Stimulated activated CD8-positive, alpha-beta memory T cell treated with anti-CD3 and anti-CD28 coated beads, Interleukin-15, amount 100 ng/mL, for 24 hours (primary cell): Measurements from ENCODE around the gene GOLGA6C.
"Not testable (repeated sequence)": the region's sequence is repeated elsewhere in the genome, so short reads cannot be mapped to it uniquely, and the experiment has no call there.

ENCODE experiments used
- DNase-seq: peaks from one replicate; pipeline ENCODE4 v3.0.0-alpha.2; 2020; ENCODE audit warnings: low read depth

GOLGA6C gene

DNA sequence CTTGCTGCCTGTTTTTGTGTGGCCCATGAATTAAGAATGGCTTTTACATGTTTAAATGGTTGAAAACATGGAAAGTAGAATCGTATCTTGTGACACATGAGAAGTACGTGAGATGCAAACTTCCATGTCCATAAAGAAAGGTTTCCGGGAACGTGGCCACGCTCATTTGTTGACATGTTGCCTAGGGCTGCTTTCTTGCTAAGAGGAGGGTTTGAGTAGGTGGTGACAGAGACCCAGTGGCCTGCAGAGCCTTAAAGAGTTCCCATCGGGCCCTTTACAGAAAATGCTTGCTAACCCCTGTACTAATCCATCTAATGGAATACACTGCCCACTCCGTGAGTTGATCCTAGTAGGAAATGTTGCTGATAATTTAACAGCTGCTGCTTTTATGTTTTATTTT lies 31.0 kb upstream of the GOLGA6C start:
- DNase-seq: not testable (repeated sequence)

DNA sequence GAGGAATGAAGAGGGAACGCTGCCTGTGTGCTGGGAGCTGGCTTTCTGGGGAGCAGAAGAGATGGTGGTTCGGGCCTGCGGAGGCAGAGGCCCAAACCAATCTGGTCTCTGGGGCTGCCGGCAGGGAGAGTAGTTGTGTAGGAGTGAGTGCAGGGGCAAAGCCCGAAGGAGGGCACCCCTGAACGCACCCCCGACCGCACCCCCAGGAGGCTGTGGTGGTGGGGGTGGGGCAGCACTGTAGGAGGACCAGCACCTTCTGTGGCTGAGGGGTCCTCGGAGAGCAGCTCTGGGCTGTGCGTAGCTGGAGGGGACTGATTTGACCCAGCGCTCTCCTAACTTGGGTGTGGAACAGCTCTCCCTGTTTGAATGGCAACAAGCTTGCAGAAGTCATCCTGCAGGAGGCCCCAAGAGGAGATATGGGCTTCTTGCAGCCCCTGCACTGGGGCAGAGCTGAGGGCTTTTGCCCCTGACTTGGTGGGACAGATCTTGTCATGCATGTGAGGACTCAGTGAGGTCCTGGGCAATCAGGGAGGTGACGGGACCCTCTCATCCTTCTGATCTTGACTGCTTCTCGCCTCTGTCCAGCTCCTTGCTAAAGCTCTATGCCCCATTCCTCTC lies 30.4 kb upstream of the GOLGA6C start:
- no peak for DNase-seq

DNA sequence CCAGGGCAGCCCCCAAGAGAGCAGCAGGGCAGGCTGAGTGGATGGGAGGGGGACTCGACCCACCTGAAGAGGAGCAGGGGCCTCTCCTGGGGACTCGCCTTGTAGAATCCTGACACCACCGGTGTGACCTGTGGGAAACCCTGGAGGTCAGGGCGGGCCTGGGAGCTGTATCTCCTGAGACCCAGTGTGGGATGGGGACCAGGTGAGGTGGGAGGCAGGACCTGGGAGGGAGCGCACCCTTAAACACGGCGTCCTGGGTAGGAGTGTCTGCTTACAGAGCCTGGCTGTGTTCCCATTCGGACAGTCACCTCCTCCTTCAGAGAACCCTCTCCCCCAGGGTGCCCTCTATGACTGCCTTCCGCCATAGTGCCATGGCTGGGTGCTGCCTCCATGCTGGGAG lies 29.3 kb upstream of the GOLGA6C start:
- DNase-seq: no peak

DNA sequence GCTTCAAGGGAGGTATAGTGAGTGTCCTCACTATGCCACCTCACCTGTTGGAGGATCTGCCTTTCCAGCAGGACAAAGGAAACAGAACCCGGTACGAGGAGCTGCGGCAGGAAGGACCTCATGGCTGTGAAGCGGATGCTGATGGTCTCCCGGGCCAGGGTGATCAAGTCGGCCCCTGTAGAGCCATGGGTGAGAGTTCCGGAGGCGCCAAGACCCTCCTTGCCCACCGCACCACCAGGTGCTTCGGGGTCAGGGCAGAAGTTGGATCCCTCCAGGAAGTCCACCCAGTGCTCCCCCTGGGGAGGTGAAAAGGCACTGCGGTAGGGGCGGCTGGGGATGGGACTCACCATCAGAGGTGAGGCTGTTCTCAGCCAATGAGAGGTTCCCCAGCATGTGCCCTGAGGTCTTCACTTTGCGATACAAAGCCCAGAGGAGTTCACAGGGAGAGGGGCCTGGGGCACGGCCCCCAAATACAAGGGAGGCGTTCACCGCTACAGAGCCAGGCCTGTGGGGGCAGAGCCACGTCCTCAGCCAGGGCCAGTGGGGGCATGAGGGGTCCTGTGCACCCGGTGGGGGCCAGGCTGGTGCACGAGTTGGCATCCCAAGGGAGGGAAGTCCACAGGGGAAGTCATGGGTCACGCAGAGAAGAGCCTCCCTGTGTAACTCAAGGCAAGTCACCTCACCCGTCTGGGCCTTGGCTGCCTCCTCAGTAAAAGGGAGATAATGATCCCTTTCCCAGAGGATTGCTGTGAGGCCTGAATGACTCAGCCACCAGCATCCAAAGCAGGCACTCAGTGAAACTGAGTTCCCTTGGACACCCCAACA lies 28.7 kb upstream of the GOLGA6C start:
- DNase-seq: no peak

DNA sequence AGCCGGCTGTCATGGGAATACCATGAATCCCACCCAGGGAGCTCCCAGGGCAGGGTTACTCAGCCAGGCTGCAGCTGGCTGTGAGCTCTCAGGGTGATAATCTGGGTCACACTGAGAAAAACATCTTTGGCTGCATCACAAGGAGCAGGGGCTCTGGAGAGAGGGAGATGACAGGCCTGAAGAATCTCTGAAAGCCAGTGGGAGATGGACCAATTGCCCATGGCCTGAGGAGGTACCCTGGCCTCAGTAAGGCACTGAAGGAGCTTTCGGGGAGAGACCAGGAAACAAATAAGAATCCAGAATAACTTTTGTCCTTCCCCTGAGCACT lies 28.2 kb upstream of the GOLGA6C start:
- no peak for DNase-seq

DNA sequence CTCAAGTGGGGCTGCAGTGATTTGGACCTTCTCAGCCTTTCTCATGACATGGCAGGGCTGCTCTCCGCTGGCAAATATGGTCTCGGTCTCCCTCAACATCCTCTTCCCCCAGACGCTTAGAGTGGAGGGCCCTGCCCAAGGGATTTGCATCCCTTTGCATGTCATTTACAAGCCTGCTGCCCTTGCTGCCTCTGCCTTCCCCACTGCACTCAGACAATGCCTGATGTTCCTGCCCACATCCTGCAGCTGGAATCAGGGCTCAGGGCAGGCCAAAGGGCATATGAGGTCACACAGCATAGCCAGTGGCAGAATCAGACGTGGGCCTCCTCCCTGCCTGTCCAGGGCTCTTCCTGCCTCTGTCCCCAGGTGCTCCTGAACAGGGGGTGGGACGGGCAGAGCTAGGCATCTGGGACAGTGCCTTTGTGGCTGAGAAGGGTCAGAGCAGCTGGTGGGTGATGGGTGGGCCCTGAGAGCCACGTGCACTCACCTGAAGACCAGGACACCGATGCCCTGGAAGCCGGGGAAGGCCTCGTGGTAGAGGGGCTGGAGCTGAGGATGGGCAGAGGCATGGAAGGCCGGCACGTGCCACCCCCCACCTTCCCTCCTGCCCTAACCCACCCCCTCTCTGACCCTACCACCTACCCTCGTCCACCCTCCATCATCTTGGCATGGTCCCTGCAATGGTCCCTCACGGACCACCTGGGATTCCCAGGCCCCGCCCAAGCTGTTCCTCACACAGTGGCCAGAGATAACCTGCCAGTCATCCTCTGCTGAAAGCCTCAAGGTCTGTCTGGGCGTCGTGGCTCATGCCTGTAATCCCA lies 27.4 kb upstream of the GOLGA6C start:
- no peak for DNase-seq

DNA sequence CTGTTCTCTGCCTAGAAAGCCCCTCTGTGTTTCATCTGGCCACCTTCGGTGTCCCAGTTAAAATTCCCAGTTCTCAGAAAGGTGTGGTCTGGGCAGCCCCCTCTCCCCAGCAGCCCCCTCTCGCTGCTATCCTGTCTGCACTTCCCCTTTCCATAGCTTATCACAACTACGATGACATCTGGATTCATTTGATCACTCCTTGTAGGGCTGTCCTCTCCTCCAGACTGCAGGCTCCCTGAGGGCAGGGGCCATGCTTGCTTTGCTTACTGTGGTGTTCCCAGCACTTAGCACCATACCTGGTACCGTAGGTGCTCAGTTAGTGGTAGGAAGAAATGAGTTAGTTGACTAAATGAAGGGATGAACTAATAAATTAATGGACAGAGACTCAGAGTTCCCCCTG lies 26.3 kb upstream of the GOLGA6C start:
- no peak for DNase-seq

DNA sequence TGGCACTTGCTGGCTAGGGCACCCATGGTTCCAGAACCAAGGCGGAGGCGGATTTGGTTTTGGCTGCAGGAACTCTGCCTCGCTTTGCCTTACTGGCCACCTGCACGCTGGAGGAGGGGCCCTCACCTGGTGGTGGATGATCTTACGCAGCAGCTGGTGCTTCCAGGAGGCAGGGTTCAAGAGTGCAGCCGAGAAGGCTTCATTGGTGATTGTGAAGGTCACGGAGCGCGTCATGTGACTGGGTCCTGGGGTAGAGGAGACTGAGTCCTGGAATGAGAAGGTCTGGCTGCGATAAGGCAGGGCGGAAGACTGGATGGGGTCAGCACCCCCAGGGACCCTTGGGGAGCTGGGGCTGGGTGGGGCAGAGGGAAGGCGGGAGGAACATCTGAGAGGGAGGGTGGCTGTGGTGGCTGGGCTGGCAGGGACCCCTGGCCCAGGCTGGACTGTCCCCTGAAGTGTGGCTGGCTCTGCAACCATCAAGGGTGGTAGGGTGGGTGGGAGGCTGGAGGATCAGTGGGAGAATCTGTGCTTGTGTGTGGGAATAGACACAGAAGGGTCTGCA lies 25.8 kb upstream of the GOLGA6C start:
- DNase-seq: no peak

DNA sequence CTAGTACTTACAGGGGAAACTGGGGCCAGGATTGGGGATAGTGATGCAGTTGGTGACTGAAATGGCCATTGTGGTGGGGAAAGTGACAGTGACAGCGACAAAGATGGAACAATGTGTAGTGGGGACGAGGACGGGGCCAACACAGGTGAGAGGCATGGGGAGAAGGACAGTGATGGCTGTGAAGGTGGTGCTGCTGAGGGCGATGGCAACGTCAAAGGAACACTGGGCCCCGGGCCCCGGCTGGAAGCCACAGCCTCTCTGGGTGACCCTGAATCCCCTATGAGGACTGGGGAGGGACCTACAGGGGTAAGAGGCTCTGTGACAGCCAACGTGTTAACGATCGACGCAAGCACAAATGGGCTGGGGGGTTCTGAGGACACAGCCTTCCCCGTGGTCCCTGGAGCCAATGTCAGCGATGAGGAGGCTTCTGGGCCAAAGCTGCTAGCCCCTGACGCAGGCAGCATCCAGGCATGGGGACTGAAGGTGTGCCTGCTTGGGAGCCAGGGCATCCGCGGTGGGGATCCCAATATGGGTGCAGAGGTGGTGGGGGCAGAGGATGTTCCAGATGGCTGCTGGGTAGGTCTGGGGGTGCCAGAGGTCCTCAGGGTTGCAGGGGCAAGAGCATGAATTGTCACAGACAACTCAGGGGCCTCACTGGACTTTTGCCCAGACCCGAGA lies 25.2 kb upstream of the GOLGA6C start:
- no peak for DNase-seq

DNA sequence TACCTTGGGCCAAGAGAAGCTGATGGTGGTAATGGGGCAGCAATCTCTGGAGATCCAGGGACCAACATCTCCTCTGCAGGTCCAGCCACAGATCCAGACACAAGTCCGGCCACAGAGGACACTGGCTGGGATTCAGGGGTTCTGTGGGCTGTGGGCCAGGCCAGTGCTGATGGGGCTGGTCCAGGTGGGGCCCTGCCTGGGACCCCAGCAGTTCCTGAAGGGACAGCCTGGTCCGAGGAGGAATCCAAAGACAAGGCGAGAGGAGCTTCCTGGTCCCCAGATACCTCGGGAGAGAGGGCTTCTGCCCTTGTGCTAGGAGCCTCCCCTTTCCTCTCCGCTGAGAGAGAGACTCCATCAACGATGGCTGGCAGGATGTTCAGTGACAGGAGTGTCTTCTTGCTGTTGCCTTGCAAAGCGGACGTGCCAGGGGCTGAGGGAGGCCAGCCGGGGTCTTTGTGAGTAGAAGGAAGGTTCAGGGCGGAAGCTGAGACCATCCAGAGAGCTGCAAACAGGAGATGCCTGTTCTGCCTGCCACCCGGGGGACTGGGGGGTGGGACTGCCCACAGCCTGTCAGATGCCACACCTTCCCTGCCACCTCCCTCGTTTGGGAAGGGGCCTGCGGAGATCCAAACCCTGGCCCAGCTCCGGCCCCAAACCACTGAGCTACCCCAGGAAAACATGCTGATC lies 24.5 kb upstream of the GOLGA6C start:
- DNase-seq: no peak

DNA sequence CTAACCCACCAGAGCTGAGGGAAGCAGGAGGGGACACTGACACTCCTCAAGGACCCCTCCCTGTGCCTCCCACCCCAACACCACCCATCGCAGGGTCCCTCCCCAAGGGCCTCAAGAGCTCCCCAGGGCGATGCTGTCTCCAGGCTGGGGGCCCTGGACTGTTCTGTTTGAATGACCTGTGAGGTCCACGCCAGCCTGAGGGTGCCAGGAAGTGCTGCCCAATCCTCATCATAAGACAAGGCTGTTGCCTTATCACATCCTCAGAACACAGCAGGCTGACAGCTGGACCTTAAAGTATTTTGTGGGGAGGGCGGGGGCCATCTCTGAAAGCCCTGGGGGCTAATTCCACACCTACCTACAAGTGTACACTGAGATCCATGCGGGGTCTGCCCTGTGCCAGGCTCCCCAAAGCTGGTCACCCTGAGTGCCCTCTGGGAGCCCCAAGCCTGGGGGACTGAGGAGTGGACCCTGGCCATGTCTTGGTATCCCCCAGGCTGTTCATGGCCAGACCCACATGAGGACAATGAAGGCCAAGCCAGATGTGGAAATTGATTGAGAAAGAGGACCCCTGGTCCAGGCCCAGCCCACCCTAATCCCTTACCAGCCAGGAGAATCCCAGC lies 23.8 kb upstream of the GOLGA6C start:
- DNase-seq: no peak

DNA sequence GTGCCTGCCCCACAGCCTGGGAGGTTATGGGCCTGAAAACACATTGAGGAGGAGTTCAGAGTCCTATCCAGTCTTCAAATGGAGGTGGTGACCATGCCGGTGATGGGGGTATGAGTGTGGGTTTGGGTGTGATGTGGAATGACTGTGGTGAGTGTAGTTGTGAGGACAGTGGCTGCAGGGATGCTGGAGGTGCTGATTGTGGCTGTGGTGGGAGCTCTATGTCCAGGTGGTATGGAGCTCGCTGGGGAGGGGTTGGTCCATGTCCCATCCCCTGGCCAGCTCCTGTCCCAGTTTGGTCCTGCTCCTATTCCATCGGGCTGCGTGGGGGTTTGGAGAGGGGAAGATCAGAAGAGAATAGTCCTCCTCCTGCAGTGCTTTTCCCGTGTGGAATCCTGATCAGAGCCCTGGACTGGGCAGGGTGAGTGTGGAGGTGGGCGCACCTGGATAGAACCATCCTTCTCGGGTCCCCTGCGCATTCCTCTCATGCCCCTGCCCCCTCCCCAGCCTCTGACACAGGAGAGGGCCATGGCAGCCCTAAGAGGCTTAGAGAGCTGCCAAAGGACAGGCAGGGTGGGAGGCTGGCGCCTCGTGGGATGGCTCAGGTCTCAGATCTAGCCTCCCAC lies 23.0 kb upstream of the GOLGA6C start:
- no peak for DNase-seq

DNA sequence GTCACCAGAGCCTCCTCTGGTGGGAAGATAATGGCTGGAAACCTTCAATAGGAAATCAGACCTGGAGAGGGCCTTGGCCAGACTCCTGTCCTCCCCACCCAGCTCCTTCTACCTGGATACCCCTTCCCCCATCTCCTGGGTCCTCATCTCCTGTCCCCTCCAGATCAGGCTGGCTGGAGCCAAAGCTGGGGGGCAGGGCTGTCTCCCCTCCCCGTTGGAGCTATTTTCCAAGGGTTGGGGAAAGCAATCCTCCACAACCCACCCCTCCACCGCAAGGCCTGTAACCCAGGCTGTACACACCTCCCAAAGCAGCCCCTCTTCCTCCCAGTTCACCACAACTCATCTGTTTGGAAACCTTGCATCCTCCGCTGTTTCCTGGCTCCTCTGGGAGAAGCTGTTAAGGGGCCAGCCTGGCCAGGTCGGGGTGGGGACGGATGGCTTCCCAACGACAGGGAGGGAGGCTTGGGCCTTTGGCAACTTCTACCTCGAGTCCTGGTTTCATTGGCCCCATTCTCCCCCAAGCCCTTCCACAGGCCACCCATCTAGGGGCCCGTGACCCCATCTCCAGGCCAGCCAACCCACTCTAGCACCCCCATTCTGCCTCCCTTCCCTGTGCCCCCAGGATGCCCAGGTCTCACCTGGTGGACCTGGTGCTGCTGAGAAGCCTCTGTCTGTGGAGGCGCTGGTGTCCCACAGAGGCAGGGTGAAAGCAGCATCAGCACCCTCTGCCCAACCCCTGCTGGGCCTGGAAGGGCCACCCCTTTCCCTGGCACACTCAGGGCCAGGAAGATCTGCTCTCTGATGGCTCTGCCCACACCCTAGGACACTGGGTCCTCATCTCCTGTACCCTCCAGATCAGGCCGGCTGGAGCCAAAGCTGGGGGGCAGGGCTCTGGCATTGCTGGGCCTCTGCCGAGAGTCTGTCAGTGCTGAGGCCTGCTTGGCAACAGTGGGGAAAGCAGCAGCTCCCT lies 22.1 kb upstream of the GOLGA6C start:
- DNase-seq: no peak

DNA sequence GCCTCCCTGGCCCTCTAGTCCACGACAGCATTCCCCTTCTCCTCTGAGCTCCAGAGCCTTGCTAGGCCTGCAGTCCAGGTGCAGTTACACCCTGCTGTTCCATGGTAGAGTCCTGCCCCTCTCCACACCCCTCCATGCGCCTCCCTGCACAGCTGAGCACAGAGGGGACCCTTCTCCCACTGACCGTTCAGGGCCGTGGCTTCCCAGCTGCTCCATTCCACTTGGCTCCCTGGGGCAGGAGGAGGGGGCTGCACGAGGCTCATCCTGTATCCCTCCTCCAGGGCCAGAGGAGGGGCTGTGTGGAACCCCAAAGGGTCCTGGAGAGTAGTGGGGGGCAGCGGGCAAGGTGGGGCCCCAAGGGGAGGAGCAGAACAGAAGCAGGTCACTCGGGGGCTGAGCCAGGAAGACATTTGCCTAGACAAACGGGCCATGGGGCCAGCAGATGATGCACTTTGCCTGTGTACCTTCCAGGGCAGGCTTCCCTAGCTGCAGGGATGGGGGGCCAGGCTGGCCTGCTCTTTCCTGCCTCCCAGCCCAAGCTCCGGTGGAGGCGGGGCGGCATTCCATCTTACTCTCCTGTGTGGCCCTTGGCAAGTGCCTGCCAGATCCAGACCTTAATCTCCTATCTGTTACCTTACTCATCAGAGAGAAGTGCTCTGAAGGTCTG lies 20.7 kb upstream of the GOLGA6C start:
- DNase-seq: no peak

DNA sequence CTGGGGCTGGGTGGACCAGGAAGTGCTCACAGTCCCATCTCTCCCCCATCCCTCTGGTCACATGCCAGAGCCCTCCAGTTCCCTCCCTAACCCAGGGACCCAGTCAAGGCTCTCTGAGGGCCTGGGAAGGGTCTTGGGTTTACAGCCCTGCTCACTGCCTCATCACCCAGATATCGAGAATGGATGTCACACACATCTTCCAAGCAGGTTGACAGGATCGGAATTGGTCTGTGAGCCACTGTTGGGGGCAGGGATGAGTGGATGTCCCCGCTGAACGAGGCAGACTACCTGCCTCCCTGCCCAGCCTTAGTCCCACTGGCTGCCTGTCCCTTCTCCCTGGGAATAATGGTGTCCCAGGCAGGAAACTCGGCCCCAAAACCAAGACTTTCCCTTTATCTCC lies 20.0 kb upstream of the GOLGA6C start:
- DNase-seq: no peak

DNA sequence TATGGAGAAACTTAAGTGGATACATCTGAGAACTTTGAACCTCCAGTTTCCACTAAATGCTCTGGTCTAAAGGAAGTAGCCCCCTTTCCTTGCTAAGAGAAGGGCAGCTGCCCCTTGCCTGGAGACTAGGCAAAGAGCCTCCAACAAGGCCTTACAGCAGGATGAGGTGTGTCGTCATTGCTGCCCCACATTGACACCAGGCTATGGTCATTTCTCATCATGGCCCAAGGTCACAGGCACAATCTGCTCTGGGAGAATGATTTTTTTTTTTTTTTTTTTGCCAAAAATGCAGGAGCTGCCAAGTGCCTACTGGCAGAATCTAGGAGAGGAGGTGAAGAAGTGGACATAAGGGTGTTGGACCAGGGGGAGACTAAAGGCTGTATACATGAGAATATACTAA lies 12.4 kb upstream of the GOLGA6C start:
- DNase-seq: not testable (repeated sequence)

DNA sequence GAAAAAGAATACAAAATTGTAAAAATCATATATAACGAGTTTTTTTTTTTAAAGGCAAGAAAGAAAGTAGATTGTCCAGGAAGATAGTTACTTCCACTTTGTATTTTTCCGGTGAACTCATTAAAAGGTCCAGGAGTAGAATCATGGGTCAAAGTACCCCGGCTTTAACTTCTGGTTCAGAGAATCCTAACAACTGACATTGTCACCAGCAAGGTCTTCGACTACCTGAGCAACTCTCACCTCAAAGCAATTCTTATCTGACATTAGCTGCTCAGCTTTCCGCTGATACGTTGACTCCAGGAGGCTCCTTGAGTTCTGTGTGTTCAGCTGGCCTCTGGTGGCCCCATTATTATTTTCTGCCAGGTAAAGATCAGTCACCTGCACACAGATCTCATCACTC lies 9.1 kb upstream of the GOLGA6C start:
- not testable (repeated sequence) for DNase-seq

DNA sequence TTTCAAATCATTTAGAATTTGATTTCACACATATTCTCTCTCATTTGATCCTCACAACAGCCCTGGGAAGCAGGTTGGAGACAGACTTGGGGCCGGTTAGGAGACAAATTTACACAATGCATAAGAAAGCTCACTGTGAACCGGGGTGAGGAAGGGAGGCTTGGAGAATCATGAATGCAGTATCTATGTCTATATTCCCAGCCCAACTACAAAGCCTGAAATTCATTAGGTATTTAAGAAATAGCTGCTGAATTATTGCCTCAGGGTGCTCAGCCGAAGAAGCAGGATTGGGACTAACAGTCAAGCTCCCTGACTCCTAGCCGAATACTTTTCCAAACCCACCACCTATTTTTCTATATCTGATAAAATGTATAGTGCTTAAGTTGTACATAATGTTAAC lies 8.4 kb upstream of the GOLGA6C start:
- DNase-seq: no peak

DNA sequence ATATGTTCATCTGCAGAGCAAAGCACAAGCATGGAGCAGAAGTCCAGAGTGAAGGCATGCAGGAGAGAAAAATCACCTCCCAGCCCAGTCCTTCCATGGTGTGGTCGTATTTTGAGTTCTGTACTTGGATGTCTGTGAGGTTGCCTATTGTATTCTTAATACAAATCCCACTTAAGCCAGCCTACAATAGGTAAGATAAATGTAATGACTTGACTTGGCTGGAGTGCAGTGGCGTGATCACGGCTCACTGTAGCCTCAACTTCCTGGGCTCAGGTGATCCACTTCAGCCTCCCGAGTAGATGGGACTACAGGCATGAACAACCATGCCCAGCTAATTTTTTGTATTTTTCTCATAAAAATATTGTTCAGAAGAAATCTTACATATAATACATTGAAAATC lies 6.8 kb upstream of the GOLGA6C start:
- DNase-seq: not testable (repeated sequence)
